Hematopoietic multipotent progenitor cell treated with erythropoietin and hydrocortisone succinate and interleukin-3 and kit ligand, for 6 days (in vitro differentiated cells): ENCODE measurements around the gene LSM4.

Experiments used
- DNase-seq: peaks from one replicate; pipeline ENCODE4 v3.0.0-alpha.2; 2015

The LSM4 gene

GRCh38 chr19:18310966-18311365 is 11.9 kb downstream of the LSM4 start:
- DNase-seq, result no peak

GRCh38 chr19:18310118-18310909 is 12.6 kb downstream of the LSM4 start:
- no peak for DNase-seq

- DNase-seq, result no peak
Observed at GRCh38 chr19:18309525-18310064, 13.3 kb downstream of the LSM4 start.

GRCh38 chr19:18308948-18309325 is 13.9 kb downstream of the LSM4 start:
- DNase-seq, result no peak

- DNase-seq, result no peak
Observed at GRCh38 chr19:18308051-18308947, 14.6 kb downstream of the LSM4 start.

- no peak for DNase-seq
Observed at GRCh38 chr19:18307271-18307681, 15.6 kb downstream of the LSM4 start.

GRCh38 chr19:18306888-18307260 is 16.0 kb downstream of the LSM4 start:
- DNase-seq, result no peak

- DNase-seq, result no peak
Observed at GRCh38 chr19:18306209-18306887, 16.5 kb downstream of the LSM4 start.

GRCh38 chr19:18304458-18305310 is 18.2 kb downstream of the LSM4 start:
- DNase-seq, result peak; percentile 89

- peak; percentile 38 for DNase-seq
Observed at GRCh38 chr19:18304208-18304457, 18.7 kb downstream of the LSM4 start.

GRCh38 chr19:18301718-18302111 is 21.2 kb downstream of the LSM4 start:
- no peak for DNase-seq

- DNase-seq, result no peak
Observed at GRCh38 chr19:18300930-18301717, 21.8 kb downstream of the LSM4 start.

- DNase-seq, result no peak
Observed at GRCh38 chr19:18299654-18300053, 23.2 kb downstream of the LSM4 start.

GRCh38 chr19:18298601-18299000 is 24.3 kb downstream of the LSM4 start:
- no peak for DNase-seq

- DNase-seq, result no peak
Observed at GRCh38 chr19:18297308-18297707, 25.6 kb downstream of the LSM4 start.

- DNase-seq, result no peak
Observed at GRCh38 chr19:18295034-18295451, 27.8 kb downstream of the LSM4 start.

- no peak for DNase-seq
Observed at GRCh38 chr19:18294467-18294864, 28.4 kb downstream of the LSM4 start.

- DNase-seq, result no peak
Observed at GRCh38 chr19:18293642-18294466, 29.0 kb downstream of the LSM4 start.

GRCh38 chr19:18292810-18293641 is 29.9 kb downstream of the LSM4 start:
- DNase-seq, result peak; percentile 92

- peak; percentile 49 for DNase-seq
Observed at GRCh38 chr19:18292462-18292809, 30.4 kb downstream of the LSM4 start.
